HG03571 (cell line): Measurements from ENCODE around the gene PROSER3.
"Not testable (repeated sequence)": the region's sequence is repeated elsewhere in the genome, so short reads cannot be mapped to it uniquely, and the experiment has no call there.

Experiments used
- ATAC-seq: cut with Tn5 transposase; IDR thresholded peaks from one replicate; pipeline ENCODE4 v1.9.1; 2021; ENCODE audit not compliant: unreplicated experiment

PROSER3 gene

DNA sequence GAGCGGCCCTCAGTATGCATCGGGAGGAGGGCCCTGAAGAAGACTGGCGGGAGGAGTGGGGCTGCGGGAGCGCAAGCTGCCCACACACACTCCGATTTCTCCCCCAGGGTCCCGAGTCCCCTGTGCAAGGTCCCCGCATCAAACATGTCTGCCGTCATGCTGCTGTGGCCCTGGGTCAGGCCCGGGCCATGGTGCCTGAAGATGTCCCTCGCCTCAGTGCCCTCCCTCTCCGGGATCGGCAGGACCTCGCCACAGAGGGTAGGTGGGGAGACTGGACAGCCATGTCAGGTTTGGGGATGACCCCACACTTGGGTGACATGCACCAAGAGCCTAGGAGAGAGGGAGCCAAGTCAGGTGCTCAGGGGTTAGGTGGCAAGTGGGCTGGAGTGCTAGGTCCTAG, 35.5 kb upstream of the PROSER3 start:
- ATAC-seq, result no peak

DNA sequence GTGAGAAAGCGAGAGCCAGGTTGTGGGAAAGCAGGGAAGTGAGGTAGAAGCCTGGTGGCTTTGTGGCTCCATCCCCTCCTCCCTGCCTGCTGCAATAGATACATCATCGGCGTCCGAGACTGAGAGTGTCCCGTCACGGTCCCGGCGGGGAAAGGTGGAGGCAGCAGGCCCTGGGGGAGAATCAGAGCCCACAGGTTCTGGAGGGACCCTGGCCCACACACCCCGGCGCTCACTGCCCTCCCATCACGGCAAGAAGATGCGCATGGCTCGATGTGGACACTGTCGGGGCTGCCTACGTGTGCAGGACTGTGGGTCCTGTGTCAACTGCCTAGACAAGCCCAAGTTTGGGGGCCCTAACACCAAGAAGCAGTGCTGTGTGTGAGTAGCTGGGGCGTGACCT, 35.1 kb upstream of the PROSER3 start:
- no peak for ATAC-seq

DNA sequence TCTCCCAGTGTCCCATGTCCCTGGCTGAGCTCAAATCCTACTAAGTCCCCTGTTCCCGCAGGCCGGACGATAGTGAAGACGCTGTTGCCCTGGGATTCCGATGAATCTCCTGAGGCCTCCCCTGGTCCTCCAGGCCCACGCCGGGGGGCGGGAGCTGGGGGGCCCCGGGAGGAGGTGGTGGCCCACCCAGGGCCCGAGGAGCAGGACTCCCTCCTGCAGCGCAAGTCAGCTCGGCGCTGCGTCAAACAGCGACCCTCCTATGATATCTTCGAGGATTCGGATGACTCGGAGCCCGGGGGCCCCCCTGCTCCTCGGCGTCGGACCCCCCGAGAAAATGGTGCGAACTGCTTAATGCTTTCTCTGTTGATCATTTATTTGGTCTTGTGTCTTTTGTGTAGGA, 34.3 kb upstream of the PROSER3 start:
- ATAC-seq, result no peak

- ATAC-seq, result not testable (repeated sequence)
Measured at GRCh38 chr19:35724132-35724531, 33.8 kb upstream of the PROSER3 start.

DNA sequence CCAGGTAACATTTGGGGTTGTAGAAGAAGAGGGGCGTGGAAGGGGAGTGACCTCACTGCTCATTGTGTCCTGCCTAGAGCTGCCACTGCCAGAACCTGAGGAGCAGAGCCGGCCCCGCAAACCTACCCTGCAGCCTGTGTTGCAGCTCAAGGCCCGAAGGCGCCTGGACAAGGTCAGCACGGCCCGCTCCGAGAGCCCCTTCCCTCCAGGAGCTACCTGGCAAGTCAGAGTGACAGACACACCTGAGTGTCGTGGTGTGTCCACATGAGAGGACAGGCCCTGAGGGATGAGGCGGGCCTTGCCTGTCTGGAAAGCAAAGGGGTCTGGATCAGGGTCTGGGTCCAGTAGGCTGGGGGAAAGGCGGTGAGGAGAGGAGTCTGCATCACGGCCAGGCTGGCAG, 33.4 kb upstream of the PROSER3 start:
- ATAC-seq, result no peak

DNA sequence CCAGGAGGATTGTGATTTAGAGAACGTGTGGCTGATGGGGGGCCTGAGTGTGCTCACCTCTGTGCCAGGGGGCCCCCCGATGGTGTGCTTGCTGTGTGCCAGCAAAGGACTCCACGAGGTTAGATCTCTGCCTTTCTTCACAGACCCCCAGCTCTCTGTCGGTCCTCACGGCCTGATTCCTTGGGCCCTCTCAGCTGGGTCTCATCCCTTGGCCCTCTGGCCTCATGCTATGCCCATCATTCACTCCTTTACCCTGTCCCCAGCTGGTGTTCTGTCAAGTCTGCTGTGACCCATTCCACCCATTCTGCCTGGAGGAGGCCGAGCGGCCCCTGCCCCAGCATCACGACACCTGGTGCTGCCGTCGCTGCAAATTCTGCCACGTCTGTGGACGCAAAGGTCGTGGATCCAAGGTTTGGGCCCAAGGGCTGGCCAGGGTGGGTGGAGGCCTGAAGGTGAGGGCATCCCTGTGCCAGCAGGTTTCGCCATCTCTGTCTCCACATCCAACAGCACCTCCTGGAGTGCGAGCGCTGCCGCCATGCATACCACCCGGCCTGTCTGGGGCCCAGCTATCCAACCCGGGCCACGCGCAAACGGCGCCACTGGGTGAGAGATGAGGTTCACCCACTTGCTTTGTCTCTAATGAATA, 32.6 kb upstream of the PROSER3 start:
- ATAC-seq, result no peak

DNA sequence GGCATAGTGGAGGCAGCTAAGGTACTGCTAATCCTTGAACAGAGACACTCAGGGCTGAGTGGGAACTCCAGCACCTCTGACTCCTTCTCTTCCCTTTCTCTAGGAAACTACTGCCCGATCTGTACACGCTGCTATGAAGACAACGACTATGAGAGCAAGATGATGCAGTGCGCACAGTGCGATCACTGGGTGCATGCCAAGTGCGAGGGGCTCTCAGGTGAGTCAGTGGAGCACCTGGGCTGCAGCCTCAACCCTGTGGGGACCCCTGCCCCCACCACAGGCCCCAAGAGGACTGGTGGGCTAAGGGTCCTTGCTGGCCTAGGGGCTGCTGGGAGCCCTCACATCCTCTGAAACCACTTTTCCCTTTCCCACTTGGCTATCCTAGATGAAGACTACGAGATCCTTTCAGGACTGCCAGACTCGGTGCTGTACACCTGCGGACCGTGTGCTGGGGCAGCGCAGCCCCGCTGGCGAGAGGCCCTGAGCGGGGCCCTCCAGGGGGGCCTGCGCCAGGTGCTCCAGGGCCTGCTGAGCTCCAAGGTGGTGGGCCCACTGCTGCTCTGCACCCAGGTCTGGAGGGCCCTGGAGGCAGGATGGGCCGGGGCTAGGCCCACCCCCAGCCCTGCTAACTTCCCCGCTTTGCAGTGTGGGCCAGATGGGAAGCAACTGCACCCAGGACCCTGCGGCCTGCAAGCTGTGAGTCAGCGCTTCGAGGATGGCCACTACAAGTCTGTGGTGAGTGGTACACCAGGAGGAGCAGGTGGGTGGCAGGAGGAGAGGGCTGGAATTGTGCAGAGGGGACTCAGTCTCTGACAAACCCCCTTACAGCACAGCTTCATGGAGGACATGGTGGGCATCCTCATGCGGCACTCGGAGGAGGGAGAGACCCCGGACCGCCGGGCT, 30.7 kb upstream of the PROSER3 start:
- no peak for ATAC-seq

DNA sequence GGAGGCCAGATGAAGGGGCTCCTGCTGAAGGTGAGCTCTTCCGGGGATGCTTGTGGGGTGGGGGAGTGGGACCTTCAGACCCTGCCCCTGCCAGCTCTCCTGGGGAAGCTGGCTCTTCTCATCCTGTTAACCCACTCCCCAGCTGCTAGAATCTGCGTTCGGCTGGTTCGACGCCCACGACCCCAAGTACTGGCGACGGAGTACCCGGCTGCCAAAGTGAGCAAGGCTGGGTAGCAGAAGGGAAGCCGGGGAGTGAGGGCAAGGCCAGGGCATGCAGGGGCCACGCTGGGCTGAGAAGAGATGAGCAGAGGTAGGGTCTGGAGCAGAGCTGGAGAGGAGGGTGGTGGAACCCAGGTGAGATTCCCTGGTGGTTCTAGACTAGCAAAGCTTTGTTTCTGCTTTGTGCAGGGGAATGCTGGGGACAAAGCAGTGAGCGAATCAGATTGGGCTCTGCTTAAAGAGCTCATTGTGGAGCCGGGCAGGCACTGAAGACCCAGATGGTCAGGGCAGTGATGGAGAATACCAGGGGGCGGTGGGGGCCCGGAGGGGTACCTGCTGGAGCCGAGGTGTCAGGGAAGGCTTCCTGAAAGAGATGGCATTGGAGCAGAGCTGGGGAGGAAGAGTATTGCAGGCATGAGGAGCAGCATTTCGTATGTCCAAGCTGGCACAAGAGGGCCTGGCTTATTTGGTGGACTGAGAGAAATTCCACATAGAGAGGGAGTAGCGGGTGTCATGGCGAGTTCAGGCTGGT, 29.8 kb upstream of the PROSER3 start:
- ATAC-seq, result no peak

GRCh38 chr19:35729021-35729420, 29.0 kb upstream of the PROSER3 start:
- no peak for ATAC-seq

DNA sequence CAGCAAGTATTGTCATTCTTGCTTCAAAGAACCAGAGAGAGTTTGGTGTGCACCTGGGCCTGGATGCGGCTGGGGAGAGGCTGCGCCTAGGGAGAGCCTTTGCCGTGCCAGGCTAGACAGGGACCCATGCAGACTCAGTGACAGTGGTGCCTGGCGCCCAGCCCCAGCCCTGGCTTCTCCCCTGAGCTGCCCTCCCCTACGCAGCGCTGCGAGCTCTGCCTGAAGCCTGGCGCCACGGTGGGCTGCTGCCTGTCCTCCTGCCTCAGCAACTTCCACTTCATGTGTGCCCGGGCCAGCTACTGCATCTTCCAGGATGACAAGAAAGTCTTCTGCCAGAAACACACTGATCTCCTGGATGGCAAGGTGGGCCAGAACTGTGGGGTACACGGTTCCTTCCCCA, 28.2 kb upstream of the PROSER3 start:
- ATAC-seq, result no peak

- ATAC-seq, result no peak
Measured at GRCh38 chr19:35730326-35730725, 27.6 kb upstream of the PROSER3 start.

DNA sequence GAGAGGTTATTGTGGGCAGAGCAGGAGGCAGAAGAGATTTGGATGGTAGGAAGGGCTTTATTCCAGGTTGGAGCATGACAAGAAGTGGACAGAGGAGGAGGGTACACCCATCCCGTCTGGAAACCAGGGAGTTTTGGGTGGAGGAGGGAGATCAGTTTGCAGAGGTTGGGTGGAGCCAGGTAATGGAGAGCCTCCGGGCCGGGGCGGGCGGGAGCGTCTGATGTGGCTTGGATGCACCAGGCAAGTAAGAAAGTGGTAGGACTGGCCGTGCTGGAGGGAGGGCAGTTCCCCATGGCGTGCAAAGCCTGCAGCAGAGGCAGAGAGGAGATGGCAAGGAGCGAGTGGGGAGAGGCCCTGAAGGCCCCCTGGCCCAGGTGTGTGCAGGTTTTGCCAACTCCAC, 26.6 kb upstream of the PROSER3 start:
- no peak for ATAC-seq

DNA sequence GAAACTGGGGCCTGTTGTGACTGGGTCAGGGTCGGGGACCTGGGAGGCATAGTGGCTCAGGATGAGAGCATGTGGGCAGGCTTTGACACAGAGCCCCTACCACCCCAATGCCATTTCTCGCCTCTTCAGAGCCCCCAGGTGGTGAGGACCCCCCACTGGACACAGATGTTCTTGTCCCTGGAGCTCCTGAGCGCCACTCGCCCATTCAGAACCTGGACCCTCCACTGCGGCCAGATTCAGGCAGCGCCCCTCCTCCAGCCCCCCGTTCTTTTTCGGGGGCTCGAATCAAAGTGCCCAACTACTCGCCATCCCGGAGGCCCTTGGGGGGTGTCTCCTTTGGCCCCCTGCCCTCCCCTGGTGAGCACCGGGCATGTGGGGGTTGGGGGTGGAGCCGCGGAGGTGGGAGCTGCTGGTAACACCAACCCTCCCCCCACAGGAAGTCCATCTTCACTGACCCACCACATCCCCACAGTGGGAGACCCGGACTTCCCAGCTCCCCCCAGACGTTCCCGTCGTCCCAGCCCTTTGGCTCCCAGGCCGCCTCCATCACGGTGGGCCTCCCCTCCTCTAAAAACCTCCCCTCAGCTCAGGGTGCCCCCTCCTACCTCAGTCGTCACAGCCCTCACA, 26.1 kb upstream of the PROSER3 start:
- no peak for ATAC-seq

GRCh38 chr19:35732540-35733179, 25.3 kb upstream of the PROSER3 start:
- no peak for ATAC-seq

DNA sequence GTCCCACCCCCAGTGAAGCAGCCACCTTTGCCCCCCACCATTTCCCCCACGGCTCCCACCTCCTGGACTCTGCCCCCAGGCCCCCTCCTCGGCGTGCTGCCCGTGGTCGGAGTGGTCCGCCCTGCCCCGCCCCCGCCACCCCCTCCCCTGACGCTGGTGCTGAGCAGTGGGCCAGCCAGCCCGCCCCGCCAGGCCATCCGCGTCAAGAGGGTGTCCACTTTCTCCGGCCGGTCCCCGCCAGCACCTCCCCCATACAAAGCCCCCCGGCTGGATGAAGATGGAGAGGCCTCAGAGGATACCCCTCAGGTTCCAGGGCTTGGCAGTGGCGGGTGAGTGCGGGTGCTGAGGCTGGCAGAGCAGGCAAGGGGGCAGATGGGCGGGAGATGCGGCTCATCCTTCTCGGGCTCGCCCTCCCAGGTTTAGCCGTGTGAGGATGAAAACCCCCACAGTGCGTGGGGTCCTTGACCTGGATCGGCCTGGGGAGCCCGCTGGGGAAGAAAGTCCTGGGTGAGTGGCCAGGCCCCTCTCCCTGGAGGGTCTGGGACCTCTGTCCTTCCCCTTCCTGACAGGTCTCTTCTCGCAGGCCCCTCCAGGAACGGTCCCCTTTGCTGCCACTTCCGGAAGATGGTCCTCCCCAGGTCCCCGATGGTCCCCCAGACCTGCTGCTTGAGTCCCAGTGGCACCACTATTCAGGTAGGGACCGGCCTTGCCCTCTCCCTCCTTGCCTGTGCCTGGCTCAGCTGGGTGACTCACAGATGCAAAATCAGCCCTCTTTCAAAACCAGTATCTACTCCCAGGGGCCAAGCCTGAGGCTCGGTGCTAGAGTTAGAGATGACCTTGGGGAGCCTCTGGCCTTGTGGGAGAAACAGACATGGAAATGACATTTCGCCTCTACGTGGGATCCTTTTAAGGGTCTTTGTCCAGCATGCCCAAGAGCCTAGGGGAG, 24.5 kb upstream of the PROSER3 start:
- no peak for ATAC-seq

DNA sequence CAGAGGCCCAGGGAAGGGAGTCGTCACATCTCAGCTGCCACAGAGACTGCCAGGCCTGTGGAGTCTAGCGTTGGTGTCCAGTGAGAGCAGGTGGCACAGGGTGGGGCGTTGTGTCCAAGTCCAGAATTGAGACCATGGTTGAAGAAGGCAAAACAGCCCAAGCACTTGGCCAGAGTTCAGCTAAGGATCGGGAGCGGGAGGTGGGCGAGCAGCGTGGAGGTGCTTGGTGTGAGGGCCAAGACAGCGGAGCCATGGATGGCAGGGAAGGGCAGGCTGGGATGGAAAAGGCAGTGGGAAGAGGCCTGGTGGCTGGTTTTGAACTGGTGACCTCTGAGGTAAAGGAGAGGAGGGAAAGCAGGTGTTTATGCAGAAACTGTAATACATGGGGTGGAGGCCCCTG, 23.7 kb upstream of the PROSER3 start:
- no peak for ATAC-seq

GRCh38 chr19:35734889-35735288, 23.1 kb upstream of the PROSER3 start:
- no peak for ATAC-seq

GRCh38 chr19:35736913-35737886, 20.8 kb upstream of the PROSER3 start:
- no peak for ATAC-seq
